ENCODE measurements around the gene FOXRED2.

Gene FOXRED2

DNA sequence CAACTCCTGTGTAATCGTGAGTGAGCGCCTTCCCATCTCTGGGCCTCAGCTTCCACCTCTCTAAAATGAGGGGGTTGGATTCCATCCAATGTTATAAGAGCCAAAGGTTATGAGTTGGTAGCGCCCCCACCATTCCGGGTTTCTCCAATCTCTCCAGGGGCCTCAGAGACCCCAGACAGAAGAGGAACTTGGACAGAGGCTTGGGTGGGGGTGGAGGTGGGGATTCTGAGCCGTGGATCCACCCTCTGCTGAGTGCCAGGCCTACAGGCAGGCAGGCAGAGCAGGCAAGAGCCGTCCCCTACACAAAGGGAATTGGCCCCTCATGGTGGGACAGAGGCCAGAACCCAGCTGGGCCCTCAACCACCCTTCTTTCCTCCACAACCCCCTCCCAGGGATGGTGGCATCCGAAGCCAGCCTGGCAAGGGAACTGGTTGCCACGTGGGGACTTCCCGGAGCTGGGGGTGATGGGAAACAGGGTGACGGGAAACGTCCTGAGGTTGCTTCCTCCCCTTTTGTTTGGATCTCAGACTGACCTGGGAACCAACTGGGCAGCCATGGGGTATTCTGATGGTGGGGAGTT is 57.2 kb downstream of the FOXRED2 start:
- H3K9me3 ChIP-seq (ENCODE audit: insufficient read depth, low read length): no peaks in the 10 kb centered on the region
- H3K36me3 ChIP-seq (replicated peaks; ENCODE audit: low read depth, low read length): no peaks in the 10 kb centered on the region
- H3K27ac ChIP-seq (ENCODE audit: low read length): no peak overlapping the region
- TF ChIP-seq EZH2phosphoT487 (IDR thresholded peaks at IDR 0.05; ENCODE audit: low read depth): no peak
- TF ChIP-seq, protein P1, sequence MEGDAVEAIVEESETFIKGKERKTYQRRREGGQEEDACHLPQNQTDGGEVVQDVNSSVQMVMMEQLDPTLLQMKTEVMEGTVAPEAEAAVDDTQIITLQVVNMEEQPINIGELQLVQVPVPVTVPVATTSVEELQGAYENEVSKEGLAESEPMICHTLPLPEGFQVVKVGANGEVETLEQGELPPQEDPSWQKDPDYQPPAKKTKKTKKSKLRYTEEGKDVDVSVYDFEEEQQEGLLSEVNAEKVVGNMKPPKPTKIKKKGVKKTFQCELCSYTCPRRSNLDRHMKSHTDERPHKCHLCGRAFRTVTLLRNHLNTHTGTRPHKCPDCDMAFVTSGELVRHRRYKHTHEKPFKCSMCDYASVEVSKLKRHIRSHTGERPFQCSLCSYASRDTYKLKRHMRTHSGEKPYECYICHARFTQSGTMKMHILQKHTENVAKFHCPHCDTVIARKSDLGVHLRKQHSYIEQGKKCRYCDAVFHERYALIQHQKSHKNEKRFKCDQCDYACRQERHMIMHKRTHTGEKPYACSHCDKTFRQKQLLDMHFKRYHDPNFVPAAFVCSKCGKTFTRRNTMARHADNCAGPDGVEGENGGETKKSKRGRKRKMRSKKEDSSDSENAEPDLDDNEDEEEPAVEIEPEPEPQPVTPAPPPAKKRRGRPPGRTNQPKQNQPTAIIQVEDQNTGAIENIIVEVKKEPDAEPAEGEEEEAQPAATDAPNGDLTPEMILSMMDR (IDR thresholded peaks at IDR 0.05; ENCODE audit: low read depth, low read length): no peak
- no peaks in the 10 kb centered on the region for H4K20me1 ChIP-seq (ENCODE audit: insufficient read depth, low read length)
- H3K4me3 ChIP-seq (ENCODE audit: low read length): no peak overlapping the region
- no peak overlapping the region for H3K4me2 ChIP-seq (ENCODE audit: low read length)
- no peak overlapping the region for H2AFZ ChIP-seq (ENCODE audit: low read depth, low read length)
- H3K79me2 ChIP-seq (ENCODE audit: low read length): no peaks in the 10 kb centered on the region
- H3K9ac ChIP-seq (ENCODE audit: low read length): no peak overlapping the region
- no peaks in the 10 kb centered on the region for H3K27me3 ChIP-seq (ENCODE audit: low read depth, low read length)
- peaks cover 53% of the 10 kb centered on the region for H3K4me1 ChIP-seq (ENCODE audit: low read length)

DNA sequence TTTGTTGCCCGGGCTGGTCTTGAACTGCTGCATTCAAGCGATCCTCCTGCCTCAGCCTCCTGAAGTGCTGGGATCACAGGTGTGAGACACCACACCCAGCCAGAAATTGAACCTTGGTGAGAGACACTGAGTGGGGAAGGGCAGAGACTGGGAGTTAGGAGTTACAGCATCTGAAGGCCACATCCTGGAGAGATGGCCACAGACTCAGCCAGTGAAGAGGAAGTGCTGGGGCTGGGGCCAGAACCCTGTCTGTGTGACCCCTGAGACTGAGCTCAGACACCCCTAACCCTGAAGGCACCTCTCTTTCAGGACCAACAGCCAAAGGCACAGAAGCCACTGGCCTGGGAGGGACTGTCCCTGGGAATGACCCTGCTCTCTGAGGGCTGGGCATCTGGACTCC is 59.2 kb downstream of the FOXRED2 start:
- Histone ChIP-seq H3K9ac (ENCODE audit: low read length) (no peak overlapping the region), H3K27me3 (ENCODE audit: low read depth, low read length) (no peaks in the 10 kb centered on the region), H3K4me3 (ENCODE audit: low read length) (no peak overlapping the region), H3K36me3 (replicated peaks; ENCODE audit: low read depth, low read length) (no peaks in the 10 kb centered on the region), H4K20me1 (ENCODE audit: insufficient read depth, low read length) (no peaks in the 10 kb centered on the region), H2AFZ (ENCODE audit: low read depth, low read length) (no peak overlapping the region), H3K79me2 (ENCODE audit: low read length) (no peaks in the 10 kb centered on the region), H3K4me2 (ENCODE audit: low read length) (no peak overlapping the region), H3K27ac (ENCODE audit: low read length) (no peak overlapping the region), H3K9me3 (ENCODE audit: insufficient read depth, low read length) (no peaks in the 10 kb centered on the region), H3K4me1 (ENCODE audit: low read length) (peaks cover 48% of the 10 kb centered on the region)
- TF ChIP-seq, protein P1 (IDR thresholded peaks at IDR 0.05; ENCODE audit: low read depth, low read length): no peak
- TF ChIP-seq EZH2phosphoT487 (IDR thresholded peaks at IDR 0.05; ENCODE audit: low read depth): no peak

DNA sequence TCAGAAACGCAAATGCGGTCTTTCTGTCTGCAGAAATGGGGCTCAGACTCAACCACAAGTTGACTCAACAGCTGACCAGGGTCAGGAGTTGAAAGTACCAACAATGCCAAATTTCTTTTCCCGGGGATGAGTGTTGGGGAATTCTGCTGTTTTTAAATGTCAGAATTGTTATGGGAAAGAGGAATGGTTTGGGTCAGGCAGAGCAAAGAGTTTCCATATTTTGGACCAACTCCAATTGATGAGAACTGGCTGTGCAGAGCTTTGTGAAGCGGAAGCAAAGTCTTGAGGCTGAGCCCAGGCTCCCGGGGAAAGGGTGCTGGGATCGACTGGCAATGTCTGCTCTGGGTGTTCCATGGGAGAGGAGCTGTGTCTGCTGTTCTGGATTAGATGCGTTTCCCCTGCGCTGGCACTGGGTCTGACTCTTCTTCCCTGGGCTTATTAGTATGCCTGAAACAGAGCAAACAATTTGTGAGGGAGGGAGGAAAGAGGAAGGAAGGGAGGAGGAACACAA is 61.6 kb downstream of the FOXRED2 start:
- Histone ChIP-seq H3K27me3 (ENCODE audit: low read depth, low read length) (no peaks in the 10 kb centered on the region), H3K9ac (ENCODE audit: low read length) (no peak overlapping the region), H3K4me3 (ENCODE audit: low read length) (no peak overlapping the region), H3K4me2 (ENCODE audit: low read length) (no peak overlapping the region), H3K36me3 (replicated peaks; ENCODE audit: low read depth, low read length) (no peaks in the 10 kb centered on the region), H4K20me1 (ENCODE audit: insufficient read depth, low read length) (no peaks in the 10 kb centered on the region), H2AFZ (ENCODE audit: low read depth, low read length) (no peak overlapping the region), H3K9me3 (ENCODE audit: insufficient read depth, low read length) (no peaks in the 10 kb centered on the region), H3K79me2 (ENCODE audit: low read length) (no peaks in the 10 kb centered on the region), H3K27ac (ENCODE audit: low read length) (no peak overlapping the region), H3K4me1 (ENCODE audit: low read length) (peaks cover 28% of the 10 kb centered on the region)
- TF ChIP-seq, protein P1 (IDR thresholded peaks at IDR 0.05; ENCODE audit: low read depth, low read length): no peak
- no peak for TF ChIP-seq EZH2phosphoT487 (IDR thresholded peaks at IDR 0.05; ENCODE audit: low read depth)

DNA sequence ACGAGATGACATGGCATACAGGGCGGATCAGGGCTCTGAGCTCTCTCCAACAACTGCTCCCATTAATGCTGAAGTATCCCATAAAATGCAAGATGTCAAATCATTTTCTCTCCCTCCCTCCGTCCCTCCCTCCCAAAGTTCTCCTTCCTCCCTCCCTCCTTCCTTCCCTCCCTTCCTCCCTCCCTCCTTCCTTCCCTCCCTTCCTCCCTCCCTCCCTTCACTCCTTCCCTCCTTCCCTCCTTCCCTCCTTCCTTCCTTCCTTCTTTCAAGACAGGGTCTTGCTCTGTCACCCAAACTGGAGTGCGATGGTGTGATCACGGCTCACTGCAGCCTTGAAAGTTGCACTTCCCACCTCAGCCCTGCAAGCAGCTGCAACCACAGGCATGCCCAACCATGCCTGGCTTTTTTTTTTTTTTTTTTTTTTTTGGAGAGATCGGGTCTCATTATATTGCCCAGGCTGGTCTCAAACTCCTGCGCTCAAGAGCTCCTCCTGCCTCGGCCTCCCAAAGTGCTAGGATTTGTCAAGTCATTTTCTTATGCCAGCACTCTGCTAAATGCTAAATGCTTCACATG is 63.6 kb downstream of the FOXRED2 start:
- peak overlapping the region; percentile 44 for H3K4me2 ChIP-seq (ENCODE audit: low read length)
- H3K4me1 ChIP-seq (ENCODE audit: low read length): peaks cover 21% of the 10 kb centered on the region
- no peaks in the 10 kb centered on the region for H3K79me2 ChIP-seq (ENCODE audit: low read length)
- H4K20me1 ChIP-seq (ENCODE audit: insufficient read depth, low read length): no peaks in the 10 kb centered on the region
- no peaks in the 10 kb centered on the region for H3K36me3 ChIP-seq (replicated peaks; ENCODE audit: low read depth, low read length)
- no peak overlapping the region for H3K27ac ChIP-seq (ENCODE audit: low read length)
- H3K4me3 ChIP-seq (ENCODE audit: low read length): 0 out of 2 replicates have a peak overlapping the region, but pooled peaks have one; percentile 27
- H3K9ac ChIP-seq (ENCODE audit: low read length): no peak overlapping the region
- TF ChIP-seq, protein P1 (IDR thresholded peaks at IDR 0.05; ENCODE audit: low read depth, low read length): no peak
- no peak for TF ChIP-seq EZH2phosphoT487 (IDR thresholded peaks at IDR 0.05; ENCODE audit: low read depth)
- no peak overlapping the region for H2AFZ ChIP-seq (ENCODE audit: low read depth, low read length)
- no peaks in the 10 kb centered on the region for H3K27me3 ChIP-seq (ENCODE audit: low read depth, low read length)
- H3K9me3 ChIP-seq (ENCODE audit: insufficient read depth, low read length): no peaks in the 10 kb centered on the region

Measured in OCI-LY3 (cell line).